ENCODE data around the gene OR5T2.

DNA sequence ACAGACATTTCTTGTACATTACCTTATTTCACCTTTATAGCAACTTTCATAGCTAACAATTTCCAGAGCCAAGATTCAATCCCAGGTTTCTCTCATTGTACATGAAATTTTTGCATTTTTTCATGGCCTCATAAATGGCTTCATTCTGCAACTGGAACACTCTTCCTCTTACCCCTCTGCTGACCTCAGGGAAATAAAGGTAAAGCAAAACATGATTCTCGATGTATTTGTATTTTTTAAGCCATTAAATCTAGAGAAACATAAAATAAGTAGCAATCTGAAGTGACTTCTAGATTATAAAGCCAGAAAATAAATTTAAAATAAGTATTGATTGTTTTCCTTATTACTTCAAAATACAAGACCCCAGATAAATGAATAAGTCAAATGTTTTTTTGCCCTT lies at the start of gene OR5T2:
- TF ChIP-seq, protein P1, sequence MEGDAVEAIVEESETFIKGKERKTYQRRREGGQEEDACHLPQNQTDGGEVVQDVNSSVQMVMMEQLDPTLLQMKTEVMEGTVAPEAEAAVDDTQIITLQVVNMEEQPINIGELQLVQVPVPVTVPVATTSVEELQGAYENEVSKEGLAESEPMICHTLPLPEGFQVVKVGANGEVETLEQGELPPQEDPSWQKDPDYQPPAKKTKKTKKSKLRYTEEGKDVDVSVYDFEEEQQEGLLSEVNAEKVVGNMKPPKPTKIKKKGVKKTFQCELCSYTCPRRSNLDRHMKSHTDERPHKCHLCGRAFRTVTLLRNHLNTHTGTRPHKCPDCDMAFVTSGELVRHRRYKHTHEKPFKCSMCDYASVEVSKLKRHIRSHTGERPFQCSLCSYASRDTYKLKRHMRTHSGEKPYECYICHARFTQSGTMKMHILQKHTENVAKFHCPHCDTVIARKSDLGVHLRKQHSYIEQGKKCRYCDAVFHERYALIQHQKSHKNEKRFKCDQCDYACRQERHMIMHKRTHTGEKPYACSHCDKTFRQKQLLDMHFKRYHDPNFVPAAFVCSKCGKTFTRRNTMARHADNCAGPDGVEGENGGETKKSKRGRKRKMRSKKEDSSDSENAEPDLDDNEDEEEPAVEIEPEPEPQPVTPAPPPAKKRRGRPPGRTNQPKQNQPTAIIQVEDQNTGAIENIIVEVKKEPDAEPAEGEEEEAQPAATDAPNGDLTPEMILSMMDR (IDR thresholded peaks at IDR 0.05) = no peak
- TF ChIP-seq POLR2A (IDR thresholded peaks at IDR 0.05) = no peak

All from Peyer's patch (tissue), 4 donors.